ENCODE data around the gene SP6.
A peak's percentile ranks its signal among the peaks of the same experiment; 100 is the strongest.

Gene SP6

DNA sequence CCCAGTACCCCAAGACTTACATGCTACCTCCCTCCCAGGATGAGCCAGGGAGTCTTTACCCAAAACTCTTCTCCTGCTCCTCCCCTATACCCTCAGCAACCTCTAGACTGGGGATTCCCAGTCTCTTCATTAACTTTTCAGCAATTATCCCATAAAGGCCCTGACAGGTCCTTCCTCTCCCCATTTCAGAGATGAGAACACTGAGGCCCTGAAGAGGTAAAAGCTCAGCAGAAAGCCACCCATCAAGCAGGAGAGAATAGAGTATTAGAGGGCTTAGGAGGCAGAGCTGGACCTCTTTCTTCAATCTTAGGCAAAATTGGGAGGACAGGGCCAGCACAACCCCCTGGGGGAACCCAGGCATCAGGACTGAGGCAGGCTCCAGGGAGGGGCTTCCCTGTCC is 5.9 kb upstream of the SP6 start:
- no peak for DNase-seq (ENCODE audit: low read depth in 1 of 2, low spot score in 1 of 2)

- no peak for DNase-seq (ENCODE audit: low read depth in 1 of 2, low spot score in 1 of 2)
Measured at GRCh38 chr17:47855737-47856136, 4.8 kb upstream of the SP6 start.

DNA sequence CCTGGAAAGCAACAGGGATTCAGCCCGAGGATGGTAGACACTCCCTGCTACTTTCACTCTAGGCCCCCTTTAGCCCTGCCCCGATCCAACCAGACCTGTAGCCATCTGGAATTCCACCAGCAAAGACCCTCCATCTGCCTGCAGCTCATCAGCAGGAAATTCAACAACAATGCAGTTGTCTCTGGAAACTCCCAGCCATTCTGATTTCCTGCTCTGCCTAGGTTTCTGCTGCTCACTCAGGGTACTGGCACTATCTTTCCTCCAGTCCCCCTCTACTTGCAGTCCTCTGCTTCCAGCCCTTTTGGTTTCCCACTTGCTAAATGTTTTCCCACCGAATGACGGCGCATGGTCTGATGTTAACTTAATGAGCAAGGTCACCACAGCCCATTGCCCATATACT is 2.7 kb upstream of the SP6 start:
- DNase-seq (ENCODE audit: low read depth in 1 of 2, low spot score in 1 of 2): no peak

- no peak for DNase-seq (ENCODE audit: low read depth in 1 of 2, low spot score in 1 of 2)
Measured at GRCh38 chr17:47852113-47852949, 1.4 kb upstream of the SP6 start.

DNA sequence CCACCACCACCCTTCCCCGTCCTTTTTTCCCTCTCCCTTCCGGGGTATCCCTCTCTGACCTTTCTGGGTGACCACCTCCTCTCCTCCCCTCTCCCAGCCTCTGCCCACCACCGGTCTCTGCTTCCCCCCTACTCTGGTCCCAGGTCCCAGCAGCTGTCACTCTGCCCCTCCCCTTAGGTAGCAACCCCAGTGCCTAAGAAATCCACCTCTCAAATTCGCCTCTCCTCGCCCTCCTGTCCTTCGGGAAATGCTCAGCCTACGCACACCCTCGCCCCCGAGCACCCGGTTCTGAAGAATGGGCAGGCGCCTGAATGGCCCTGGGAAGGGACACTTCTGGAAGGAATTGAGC is 775 bp upstream of the SP6 start:
- no peak for DNase-seq (ENCODE audit: low read depth in 1 of 2, low spot score in 1 of 2)

- DNase-seq (ENCODE audit: low read depth in 1 of 2, low spot score in 1 of 2): no peak
Measured at GRCh38 chr17:47850373-47850691, 631 bp downstream of the SP6 start.

- DNase-seq (ENCODE audit: low read depth in 1 of 2, low spot score in 1 of 2): no peak
Measured at GRCh38 chr17:47848198-47848513, 2.8 kb downstream of the SP6 start.

- no peak for DNase-seq (ENCODE audit: low read depth in 1 of 2, low spot score in 1 of 2)
Measured at GRCh38 chr17:47847341-47848197, 3.4 kb downstream of the SP6 start.

DNA sequence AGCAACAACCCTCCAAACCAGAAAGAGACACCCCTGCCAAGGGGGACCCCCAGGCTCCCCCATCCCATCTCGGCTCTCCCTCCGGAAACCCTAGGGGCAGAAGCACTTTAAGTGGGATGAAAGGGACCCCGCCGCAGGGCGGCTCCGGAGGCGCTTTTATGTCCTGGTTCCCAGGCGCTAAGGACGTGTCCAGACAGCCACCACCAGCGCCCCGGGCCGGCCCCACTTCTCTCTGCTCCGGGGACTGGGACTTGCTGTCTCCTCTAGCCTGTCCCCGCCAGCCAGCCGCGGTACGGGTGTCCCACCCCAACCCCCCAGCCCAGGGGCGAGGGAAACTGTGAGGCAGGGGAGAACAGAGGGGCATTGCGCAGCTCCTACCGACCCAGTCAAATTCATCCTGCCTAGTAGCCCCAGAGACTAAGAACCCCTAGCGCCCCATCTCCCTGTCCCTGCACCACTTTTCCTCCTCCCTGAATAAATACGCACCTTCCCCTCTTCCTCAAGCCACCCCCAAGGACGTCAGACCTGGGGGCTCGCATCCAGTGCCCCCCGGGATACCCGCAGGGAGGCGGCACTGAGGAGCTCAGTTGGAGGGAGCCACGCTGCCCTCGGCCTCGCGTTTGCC is 4.1 kb downstream of the SP6 start:
- DNase-seq (ENCODE audit: low read depth in 1 of 2, low spot score in 1 of 2): no peak

GRCh38 chr17:47845716-47846075 is 5.3 kb downstream of the SP6 start:
- DNase-seq (ENCODE audit: low read depth in 1 of 2, low spot score in 1 of 2): no peak

- no peak for DNase-seq (ENCODE audit: low read depth in 1 of 2, low spot score in 1 of 2)
Measured at GRCh38 chr17:47844814-47845715, 5.9 kb downstream of the SP6 start.

- no peak for DNase-seq (ENCODE audit: low read depth in 1 of 2, low spot score in 1 of 2)
Measured at GRCh38 chr17:47844227-47844626, 6.7 kb downstream of the SP6 start.

GRCh38 chr17:47843391-47843730 is 7.6 kb downstream of the SP6 start:
- DNase-seq (ENCODE audit: low read depth in 1 of 2, low spot score in 1 of 2): no peak

DNA sequence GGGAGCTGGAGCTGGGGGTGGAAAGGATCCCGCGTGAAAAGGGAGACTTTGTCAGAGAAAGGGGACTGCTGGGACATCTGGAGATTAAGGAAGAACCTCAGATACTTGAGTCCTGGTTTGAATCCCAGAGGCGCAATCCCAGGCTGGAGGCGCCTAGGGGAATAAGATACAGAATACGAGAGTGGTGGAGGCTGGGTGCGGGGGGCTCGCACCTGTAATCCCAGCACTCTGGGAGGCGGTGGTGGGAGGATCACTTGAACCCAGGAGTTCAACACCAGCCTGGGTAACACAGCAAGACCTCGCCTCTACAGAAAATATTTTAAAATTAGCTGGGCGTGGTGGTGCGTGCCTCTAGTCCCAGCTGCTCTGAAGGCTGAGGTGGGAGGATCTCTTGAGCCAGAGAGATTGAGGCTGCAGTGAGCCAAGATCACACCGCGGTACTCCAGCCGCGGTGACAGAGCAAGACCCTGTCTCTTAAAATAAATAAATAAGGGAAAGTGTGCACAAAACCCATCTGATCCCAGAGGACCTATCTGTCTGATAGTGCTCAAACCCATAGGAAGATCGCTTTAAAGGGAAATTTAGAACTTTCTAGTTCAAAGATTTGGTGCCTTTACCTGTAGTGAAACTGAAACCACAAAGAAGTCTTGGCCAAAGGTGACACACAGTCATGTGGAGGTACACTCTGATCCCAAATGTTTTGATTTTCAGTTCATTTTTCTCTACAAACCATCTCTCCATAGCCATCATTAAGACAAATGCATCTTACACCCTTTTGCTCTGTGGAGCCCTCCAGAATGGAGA is 9.3 kb downstream of the SP6 start:
- DNase-seq (ENCODE audit: low read depth in 1 of 2, low spot score in 1 of 2): no peak

DNA sequence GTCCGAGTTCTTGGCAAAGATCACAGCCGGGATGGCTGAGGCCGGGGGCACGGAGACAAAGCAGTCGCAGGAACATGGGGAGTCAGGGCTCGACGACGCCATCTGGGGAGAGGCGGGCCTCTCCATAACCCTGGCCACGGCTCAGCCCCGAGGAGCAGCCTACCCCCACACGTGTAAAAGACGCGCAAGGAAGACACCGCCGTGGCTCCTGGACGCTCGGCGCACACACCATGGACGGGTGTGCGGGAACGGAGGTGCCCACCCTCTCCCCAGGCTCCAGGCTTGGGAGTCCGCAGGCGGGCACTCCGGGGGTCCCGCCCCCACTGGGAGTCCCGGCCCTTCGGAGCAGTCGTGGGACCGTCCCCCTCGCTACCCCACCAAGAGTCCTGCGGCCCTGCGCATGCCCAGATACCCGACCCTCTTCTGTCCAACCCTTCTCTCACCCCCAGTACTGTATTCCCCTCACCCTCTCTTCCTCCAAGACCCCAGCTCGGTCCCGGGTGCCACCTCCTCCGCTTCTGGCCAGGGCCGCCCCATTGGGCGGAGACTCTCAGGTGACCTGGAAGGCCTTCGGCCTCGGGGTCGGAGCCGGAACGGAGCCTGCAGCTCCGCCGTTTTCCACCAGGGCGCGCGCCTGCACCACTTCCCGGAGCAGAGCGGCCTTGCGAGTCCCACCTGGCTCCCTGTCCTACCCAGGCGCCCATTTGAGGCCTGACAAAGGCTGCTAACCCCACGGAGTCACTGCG is 10.0 kb downstream of the SP6 start, which contains the start of gene SCRN2:
Gene SCRN2 (minus strand): TSS at position 532 of the 746 bp plus-strand sequence. CDS start 430 bp downstream, at position 102.
- DNase-seq (ENCODE audit: low read depth in 1 of 2, low spot score in 1 of 2): peak; percentile 73 to 83

DNA sequence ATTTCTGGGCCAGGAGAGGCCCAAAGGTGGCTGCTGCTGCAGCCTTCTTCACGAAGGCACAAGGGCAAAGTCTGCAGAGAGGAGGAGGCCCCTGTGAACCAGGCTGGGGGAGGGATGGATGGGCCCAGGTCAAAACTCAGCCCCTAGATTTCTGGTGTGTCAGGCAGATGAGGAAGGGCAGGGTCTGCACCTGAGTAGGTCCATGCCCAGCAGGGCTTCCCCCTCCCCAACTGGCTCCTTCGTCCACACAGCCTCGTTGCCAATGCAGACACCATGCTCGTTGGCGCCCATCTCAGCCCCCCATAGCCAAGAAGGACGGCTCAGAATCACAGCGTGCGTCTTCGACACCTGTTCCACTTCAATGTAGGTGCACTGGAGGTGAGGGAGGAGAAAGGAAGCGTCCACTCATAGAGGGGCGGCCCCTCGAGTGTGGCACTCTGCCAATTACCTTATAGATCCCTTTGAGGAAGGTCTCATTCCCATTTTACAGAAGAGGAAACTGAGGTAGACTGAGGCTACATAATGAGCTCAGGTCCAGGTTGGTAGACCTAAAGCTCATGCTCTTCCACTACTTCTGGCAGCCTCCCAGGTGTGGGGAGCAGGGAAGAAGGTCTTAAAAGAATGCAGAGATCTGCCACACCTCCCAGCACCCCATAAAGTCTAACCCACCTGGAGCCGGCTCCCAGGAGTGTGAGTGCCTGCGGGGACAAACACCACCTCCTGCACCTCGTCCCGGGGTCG is 10.8 kb downstream of the SP6 start:
- no peak for DNase-seq (ENCODE audit: low read depth in 1 of 2, low spot score in 1 of 2)

GRCh38 chr17:47839071-47839470 is 11.9 kb downstream of the SP6 start:
- DNase-seq (ENCODE audit: low read depth in 1 of 2, low spot score in 1 of 2): no peak

DNA sequence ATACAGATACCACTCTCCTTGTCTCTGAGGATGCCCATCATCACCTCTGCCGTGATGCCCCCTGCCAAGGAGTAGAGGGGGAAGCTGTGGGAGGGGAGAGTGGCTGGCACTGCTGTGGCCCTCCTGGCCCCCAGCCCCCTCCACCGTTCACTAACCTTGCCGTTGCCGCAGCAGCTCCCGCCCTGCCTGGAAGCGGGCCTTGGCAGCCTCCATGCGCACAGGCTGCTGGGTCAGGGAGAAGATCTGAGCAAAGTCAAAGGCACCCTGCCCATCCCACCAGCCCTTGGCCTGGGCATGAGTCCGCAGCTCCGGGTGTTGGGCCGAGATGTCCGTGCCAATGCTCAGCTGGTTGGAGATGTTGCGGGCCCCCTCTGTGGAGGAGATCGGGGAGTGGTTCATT is 12.3 kb downstream of the SP6 start:
- DNase-seq (ENCODE audit: low read depth in 1 of 2, low spot score in 1 of 2): no peak

GRCh38 chr17:47837401-47838039 is 13.4 kb downstream of the SP6 start:
- no peak for DNase-seq (ENCODE audit: low read depth in 1 of 2, low spot score in 1 of 2)
